ENCODE data around the gene VPS37B.

VPS37B gene

GRCh38 chr12:122851820-122852219, 44.1 kb downstream of the VPS37B start:
- DNase-seq: peak; percentile 36

- DNase-seq: no peak
Measured at GRCh38 chr12:122850695-122851350, 45.1 kb downstream of the VPS37B start.

GRCh38 chr12:122850048-122850445, 45.9 kb downstream of the VPS37B start:
- no peak for DNase-seq

- DNase-seq: no peak
Measured at GRCh38 chr12:122849352-122850047, 46.4 kb downstream of the VPS37B start.

GRCh38 chr12:122848471-122849351, 47.2 kb downstream of the VPS37B start:
- no peak for DNase-seq

- no peak for DNase-seq
Measured at GRCh38 chr12:122847921-122848421, 48.0 kb downstream of the VPS37B start.

GRCh38 chr12:122847516-122847836, 48.4 kb downstream of the VPS37B start:
- DNase-seq: no peak

- DNase-seq: no peak
Measured at GRCh38 chr12:122846622-122847515, 49.1 kb downstream of the VPS37B start.

- no peak for DNase-seq
Measured at GRCh38 chr12:122845865-122846621, 49.9 kb downstream of the VPS37B start.

GRCh38 chr12:122845041-122845864, 50.7 kb downstream of the VPS37B start:
- DNase-seq: no peak

GRCh38 chr12:122844366-122844971, 51.5 kb downstream of the VPS37B start:
- no peak for DNase-seq

- DNase-seq: no peak
Measured at GRCh38 chr12:122843455-122843854, 52.5 kb downstream of the VPS37B start.

- DNase-seq: peak; percentile 36
Measured at GRCh38 chr12:122842505-122843405, 53.2 kb downstream of the VPS37B start.

GRCh38 chr12:122841544-122842321, 54.2 kb downstream of the VPS37B start:
- DNase-seq: peak; percentile 39

GRCh38 chr12:122840580-122841513, 55.1 kb downstream of the VPS37B start:
- no peak for DNase-seq

GRCh38 chr12:122839907-122840554, 55.9 kb downstream of the VPS37B start:
- no peak for DNase-seq

- no peak for DNase-seq
Measured at GRCh38 chr12:122838841-122839240, 57.1 kb downstream of the VPS37B start.

Data from kidney glomerular epithelial cell (primary cell).